GM19463 (cell line): ENCODE results near the gene UBE2V1.
"Not testable (repeated sequence)": the region's sequence is repeated elsewhere in the genome, so short reads cannot be mapped to it uniquely, and the experiment has no call there.

Experiments used
- ATAC-seq: cut with Tn5 transposase; IDR thresholded peaks from one replicate; pipeline ENCODE4 v1.9.1; 2021; ENCODE audit warnings: mild to moderate bottlenecking, moderate library complexity; ENCODE audit not compliant: unreplicated experiment

The UBE2V1 gene

DNA sequence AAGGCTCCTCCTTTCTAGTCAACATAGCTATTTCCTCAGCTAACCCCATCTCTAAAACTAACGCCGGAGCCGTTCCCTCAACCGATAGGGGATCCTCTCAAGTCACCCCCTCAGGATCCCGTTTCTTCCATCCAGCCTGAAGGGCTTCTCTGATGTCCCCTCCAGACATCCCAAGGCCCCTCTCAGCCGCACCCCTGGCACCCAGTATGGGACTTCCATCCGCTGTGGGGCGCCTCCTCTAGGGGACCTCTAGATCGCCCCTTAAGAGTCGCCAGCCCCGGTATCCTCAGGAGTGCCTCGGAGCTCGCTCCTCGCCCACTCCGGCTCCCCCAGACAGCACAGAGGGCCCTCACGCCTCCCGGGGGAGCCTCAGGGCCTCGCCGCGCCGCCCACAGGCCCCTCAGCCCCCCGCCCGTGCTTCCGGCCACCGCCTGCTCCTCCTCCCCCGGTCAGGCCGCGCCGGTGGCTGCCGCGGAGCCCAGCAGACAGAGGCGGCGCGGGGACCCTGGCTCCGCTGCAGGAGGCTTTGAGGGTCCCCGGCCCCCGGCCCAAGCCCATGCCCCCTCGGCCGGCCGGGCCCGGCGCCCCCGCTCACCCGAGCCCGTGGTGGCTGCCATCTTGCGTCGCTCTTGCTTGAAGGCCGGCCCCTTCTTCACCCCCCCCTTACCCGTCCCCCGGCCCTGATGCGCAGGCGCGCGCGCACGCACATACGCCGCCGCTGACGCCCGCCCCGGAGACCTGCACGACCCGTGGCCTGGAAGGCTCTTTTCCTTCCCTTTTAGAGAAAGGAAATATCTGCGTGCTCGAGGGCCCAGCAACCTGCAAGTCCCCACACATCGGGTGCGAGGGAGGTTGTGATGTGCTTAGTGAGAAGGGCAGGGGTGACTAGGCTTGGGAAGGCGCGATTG is at the start of gene UBE2V1:
Gene UBE2V1 (minus strand): TSS at position 639 of the 908 bp plus-strand sequence. CDS start 22 bp downstream, at position 617.
- peak; percentile 51 for ATAC-seq

DNA sequence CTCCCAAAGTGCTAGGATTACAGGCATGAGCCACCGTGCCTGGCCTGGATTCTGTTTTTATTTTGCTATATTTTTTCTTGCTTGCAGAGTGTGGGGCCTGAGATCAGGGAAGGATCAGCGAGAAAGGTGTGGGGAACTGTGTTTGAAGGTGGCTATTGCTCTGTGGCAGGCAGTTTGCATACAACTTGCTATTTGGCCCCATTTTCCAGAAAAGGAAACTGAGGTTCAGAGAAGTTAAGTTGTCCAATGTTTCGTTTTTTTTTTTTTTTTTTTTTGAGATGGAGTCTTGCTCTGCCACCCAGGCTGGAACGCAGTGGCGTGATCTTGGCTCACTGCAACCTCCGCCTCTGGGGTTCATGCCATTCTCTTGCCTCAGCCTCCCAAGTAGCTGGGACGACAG is 48.5 kb upstream of the UBE2V1 start:
- ATAC-seq = not testable (repeated sequence)

DNA sequence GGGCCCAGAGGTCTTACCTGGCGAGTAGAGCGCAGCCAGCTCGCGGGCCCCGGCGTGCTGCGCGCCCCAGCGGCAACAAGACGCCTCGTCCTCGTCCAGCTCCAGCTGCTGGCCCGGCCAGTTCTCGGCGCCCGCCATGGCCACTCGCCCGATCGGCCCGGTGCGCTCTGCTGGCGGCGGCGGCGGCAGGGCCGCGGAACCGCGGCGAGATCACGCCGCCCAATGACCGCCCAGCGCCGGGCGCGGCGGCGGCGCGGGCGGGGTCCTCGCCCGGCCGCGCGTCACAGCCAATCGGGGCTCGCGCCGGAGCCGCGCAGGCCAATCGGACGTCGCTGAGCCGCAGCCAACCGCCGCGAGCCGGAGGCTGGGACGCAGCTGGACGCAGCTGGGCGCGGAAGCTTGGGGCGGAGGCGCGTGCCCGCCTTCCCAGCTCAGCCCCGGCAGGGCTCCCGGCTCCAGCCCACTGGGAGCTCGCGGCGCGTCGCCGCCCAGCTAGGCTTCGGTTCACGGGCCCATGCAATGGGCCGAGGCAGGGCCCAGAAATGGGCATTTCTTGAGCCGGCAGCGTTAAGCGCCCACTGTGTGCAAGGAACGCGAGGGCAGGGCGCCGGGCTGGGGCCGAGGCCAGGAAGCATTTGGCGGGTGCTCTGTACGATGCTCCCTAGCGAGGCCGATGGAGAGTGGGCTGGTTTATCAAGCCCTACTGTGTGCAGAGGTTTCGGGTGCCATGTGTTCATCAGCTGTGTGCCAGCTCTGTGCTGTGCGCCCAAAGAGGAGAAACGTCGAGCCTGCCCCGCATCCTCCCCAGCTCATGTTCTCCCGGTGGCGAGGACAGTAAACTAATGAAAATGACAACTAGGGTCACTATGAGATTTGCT is 40.8 kb upstream of the UBE2V1 start, which contains the start of gene PEDS1:
Gene PEDS1 (minus strand): TSS at position 224 of the 878 bp plus-strand sequence. CDS start 86 bp downstream, at position 138.
- peak; percentile 97 for ATAC-seq

DNA sequence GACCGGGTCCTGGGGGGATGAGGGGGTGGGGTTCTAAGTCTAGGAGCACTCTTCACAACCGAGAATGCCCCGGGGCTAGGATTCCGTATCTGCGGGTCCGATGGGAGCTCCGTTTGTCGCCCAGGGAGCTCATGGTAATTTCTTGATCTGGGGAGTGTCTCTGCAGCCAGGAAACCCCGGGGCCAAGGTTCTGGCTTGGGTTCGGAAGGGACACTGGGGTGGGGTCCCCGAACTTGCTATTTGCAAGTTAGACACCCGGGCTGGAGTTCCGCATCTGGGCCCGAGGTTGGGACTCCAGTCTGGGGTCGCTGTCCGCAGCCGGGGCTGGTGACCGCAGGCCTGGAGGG is 40.2 kb upstream of the UBE2V1 start:
- no peak for ATAC-seq

DNA sequence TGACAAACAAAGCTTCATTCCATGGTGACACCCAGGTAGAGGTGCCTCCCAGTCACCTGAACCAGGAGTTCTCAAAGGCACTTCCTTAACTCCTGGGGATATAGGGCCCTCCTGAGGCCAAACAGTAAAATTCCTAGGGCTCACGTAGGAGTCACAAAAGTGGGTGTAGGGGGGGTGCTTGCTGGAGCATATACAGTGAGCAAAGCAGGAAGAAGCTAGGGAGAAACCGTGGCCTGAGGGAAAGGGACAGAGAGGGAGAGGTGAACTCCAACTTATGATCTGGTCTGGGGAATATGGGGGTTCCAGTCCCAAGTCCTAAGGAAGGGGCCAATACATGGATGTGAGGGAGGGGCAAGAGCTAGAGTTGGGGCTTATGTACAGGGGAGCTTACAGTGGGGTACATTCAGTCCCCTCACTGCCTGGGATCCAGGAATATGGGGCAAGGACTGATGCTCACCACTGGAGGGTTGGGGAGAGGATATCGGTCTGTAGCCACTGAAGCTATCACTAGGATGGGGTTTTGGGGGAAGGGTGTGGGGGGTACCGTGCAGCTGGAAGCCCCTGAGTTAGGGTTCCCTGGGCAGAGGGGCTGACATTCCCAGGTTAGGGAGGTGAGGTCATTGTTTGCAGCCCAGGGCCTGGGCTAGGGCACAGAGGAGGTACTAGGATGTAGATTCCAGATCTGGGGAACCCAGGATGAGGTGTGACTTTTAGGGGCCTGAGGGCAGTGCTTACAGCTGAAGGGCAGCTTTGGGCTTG is 39.6 kb upstream of the UBE2V1 start:
- no peak for ATAC-seq

DNA sequence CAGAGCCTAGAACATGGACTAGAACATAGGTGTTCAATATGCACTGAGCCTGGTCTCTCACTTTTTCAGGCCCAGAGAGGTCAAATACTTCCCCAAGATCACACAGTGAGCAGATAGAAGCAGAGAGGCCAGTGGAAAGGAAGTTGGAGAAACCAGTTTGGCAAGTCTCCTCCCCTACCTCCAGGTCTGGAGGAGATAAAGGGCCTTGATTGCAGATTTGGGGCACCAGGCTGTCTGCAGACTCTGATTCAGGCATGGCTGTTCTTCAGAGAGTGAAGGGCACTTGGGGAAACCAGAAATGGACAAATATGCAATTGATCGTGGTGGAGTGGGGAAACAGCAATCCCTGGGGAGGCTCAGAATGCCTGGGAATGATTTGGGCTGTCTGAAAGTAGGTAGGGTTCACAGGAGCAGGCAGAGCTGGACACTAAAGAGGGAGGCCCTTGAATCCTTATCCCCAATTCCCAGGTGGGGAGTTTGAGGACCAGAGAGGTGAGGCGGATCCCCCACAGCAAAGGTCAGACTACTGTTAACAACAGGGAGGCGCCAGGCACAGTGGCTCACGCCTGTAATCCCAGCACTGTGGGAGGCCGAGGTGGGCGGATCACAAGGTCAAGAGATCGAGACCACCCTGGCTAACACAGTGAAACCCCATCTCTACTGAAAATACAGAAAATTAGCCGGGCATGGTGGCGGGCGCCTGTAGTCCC is 38.2 kb upstream of the UBE2V1 start:
- ATAC-seq = no peak

DNA sequence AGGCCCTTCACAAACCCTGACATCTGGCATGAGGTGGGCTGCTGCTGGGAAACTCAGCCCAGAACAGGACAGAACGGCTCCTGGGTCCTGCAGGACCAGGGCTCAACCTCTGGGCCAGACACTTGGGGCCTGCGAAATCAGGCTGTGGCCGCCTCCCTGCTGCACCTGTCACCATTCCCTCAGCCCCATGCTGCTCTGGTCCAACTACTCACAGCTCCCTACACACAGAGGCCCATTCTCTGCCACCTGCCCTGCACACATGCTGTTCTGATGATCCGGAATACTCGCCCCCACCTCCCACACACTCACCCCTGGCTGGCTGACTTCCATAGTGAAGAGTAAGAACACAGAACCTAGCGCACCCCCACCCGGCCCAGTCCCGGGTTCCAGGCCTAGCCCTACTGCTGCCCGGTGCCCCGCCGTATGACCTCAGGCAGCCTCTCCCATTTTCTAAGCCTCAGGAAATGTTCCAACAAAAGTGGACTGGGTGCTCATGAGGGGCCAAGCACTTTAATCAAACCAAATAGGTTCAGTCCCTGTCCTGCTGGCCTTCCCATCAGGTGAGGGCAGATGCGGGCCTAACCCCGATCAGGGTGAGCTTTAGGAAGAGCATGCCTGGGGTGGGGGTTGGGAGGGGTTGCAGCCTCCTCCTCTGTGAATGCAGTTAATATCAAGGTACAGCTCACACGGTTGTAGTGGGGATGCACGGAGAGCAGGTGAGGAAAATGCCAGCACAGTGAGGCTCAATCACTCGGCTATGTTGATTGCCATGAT is 36.7 kb upstream of the UBE2V1 start:
- no peak for ATAC-seq

DNA sequence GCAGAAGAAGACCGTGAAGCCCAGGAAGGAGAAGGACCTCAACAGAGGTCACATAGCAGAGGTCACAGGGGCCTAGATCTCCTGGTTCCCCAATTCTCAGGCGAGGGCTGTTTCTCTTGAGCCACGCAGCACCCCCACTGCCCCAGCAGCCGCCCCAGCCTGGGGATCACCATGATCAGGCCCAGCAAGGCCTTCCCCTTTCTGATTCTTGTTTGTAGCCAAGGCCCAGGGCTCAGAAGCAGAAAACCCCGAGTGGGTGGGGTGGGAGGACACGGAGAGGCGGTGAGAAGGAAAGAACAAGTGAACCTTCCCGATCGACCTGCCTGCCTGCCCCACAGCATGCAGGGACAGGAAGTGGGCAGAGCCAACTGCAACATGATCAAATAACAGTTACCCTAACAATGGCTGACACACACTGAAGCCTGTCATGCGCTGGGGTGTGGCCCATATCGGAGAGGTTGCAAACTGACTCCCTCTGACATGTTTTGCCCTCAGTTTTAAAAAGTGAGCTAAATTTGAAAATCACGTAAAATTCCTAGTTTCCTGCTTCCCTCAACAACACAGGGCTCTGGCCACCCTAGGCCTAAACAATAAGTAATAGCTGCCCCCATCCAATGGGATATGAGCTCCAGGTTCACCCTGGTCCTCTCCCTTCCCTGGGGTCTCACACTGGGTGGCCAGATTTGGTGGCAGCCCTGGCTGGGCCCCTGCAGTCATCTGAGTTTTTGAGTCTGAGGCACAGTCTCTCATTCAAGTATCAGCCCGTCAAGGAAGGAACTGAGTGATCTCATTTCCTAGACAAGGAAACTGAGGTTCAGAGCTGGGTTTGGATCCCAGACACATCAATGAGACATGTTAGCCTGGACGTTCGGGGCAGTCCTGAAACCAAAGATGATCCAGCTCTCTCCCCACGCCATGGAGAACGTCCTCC is 34.0 kb upstream of the UBE2V1 start:
- ATAC-seq = peak; percentile 86

DNA sequence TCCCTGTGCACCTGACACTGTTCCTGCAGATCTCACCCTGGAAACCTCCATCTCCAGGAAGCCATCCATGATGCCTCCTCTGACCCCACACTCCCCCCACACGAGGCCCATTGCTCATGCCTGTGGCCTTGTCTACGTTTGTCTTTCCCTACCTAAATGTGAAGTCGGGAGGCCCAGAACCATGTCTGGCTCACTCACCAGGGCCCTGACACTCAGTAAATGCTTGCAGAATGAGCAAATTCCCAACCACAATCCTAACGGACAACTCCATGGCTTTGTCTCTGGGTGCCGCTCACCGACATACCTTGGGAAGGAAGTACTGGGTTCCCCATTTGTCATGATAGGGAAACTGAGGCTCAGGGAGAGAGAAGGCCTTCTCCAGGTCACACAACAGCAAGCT is 33.3 kb upstream of the UBE2V1 start:
- no peak for ATAC-seq

DNA sequence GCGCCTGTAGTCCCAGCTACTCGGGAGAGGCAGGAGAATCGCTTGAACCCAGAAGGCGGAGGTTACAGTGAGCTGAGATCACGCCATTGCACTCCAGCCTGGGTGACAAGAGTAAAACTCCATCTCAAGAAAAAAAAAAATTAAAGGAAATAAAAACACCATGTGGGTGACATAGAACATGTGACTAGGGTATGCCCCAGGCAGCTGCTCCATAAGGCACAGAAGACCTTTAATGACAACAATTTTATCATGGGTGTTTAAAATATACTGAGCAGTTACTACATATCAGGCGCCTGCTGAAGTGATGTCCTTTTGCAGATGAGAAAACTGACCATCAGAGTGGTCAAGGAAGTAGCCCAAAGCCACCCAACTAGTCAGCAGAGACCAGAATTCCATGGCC is 32.6 kb upstream of the UBE2V1 start:
- no peak for ATAC-seq

DNA sequence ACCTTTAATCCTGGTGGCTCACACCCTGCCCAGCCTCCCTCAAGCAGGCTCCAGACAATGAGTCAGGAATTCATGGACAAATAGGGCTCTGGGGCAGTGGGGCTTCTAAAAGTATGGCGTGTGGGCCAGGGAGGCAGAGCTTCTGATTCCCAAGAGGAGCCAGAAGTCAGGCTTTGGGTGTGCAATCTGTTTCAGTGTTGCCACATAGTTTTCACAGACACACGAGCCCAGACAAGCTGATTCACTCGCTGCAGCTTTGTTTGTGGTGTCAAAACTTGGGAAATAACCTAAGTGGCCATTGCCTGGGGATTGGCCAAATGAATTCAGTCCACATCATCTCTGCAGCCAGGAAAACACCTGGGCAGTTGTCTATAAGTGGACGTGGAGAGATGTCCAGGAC is 31.4 kb upstream of the UBE2V1 start:
- ATAC-seq = no peak

DNA sequence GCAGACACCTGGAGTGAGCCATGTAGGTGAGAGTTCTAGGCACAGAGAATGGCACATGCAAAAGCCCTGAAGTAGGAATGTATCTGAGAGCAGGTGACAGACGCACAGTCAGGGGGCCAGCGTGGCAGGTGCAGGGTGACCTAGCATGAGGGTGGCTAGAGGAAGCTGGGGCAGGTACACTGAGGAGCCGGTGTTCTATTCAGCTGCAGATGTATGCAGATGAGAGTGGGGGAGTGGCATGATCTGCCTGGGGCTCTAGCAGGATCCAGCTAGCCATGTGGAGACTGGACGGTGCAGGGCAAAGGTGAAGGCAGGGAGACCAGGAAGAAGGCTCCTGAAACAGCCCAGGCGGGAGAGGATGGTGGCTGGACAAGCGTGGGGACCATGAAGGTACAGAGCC is 29.9 kb upstream of the UBE2V1 start:
- ATAC-seq = no peak

DNA sequence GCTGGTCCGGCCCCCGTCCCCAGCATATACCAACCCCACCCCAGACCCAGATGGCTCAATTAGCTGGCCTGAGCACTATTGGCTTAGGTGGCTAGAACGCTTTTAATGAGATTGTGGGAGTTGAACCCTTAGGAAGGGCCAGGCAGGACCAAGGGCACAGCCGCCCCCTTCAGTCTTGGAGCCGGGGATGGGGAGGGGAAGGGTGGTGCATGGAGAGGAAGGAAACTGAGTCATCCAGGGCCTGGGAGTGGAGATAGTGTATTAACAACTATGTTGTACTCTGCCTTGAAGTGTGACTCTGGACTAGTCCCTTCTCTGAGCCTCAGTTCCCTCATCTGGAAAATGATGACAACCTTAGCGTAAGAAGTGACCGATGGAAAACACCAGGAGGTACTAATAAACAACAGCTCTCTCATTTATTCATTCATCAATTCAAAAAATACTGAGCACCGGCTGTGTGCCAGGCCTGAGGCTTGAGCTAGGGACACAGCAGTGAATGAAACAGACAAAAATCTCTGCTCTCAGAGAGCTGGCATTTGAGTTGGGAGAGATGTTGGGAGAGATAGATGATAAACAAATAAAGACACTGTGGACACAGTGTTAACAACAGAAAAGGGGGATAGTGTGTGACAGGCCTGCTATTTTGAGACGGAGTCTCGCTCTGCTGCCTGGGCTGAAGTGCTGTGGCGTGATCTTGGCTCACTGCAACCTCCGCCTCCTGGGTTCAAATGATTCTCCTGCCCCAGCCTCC is 29.0 kb upstream of the UBE2V1 start:
- ATAC-seq = no peak

DNA sequence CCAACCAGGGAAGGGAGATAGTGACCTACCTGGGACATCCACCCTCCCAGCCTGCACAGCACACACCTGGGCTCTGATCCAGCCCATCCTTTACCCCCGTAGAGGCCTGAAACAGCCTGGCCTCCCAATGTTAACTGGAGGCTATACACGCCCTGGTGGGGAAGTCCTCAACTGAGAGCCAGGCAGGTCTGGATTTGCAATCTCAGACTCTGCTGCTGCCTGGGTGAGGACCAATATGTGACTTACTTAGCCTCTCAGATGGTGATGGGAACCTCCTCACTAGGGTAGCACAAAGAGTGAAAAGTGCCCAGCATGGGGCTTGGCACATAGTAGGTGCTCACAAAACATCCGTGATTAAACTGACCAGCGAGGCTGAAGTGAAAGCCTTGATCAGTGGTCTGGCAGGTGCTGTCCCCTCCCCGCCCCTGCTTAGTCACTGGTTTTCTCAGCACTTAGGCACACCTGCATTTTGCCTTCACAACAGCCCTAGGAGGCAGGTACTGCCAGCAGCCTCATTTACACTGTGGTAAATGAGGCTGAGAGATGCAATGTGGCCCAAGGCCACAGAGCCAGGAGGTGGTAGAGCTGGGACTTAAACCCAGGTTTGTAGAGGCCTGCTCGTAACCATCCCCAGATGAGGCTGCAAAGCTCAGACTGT is 28.2 kb upstream of the UBE2V1 start:
- ATAC-seq = no peak

DNA sequence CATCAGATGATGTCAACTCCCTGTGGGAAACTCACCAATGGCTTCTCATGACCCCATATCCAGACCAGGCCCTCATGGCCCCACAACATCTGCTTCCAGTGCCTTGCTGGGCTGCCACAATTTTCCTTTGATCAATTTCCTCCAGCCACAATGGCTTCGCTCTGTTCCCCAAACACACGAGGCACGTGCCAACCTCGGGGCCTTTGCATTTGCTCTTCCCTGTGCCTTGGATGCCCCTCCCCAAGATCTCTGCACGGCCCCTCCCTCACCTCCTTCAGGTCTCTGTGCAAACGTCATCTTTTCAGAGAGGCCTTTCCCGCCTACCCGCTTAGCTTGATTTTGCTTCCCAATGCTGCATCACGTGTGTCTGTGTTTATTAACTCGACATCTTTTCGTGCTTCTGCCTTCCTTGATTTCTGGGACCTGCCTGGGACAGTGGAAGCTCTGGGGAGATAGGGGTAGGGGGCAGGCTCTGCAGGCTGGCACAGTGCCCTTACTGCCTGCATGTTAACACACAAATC is 27.4 kb upstream of the UBE2V1 start:
- no peak for ATAC-seq

DNA sequence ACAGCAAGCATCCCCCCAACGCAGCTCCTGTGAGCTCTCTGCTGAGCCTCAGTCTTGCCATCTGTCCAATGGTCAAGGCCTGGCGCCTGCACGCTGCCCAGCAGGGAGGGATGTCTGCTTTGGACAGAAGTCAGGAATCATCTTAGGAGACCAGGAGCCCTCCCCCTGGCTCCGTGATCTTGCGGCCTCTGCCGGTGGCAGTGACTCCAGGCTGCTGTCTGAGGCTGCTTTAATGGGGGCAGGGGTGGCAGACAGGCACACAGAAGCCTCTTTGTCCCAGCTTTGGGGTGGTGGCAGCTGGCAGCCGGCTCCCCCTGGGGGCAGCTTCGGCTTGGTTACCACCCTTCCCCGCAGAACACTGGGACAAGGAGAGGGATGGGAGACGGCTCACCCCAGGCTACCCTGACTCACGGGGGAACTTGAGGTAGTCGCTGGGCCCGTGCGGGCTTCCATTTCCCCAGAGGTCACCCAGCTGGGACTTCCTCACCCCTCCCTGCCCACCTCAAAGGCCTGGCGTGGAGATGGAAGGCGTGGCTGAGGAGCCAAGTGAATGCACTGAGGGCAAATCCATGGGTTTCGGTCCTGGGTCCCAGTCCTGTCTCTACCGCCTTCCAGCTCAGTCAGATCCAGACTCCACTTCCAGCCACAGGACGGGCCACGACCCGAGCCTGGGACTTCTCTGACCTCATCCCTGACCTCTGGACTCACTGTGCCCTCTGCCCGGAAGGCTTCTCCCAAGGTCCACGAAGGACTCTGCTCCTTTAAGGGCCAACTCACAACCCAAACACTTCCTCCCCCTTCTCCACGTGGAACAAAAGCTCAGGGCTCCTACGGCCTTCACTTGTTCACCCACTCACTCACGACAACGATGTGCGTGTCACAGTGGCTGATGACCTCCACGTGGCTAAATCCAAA is 25.8 kb upstream of the UBE2V1 start:
- no peak for ATAC-seq
